Neural cell (in vitro differentiated cells): Measurements from ENCODE around the gene TMSB4Y.

Source experiments
- EP300 ChIP-seq: fragments of 450-650 bp; conservative IDR thresholded peaks from 2 replicates; pipeline ENCODE4 v1.6.1; 2014; ENCODE audit warnings: antibody characterized with exemption, mild to moderate bottlenecking, moderate library complexity; ENCODE audit not compliant: poor library complexity, severe bottlenecking
- EZH2 ChIP-seq: fragments of 200-600, 300-800 bp; shearing (Covaris generic), sonication (generic); IDR thresholded peaks from 2 replicates; pipeline ENCODE4 v1.6.1; 2014; ENCODE audit warnings: antibody characterized with exemption, low read length, borderline replicate concordance, mild to moderate bottlenecking; ENCODE audit not compliant: insufficient read depth, poor library complexity, severe bottlenecking
- MXI1 ChIP-seq: fragments of 450-650 bp; conservative IDR thresholded peaks from 2 replicates; pipeline ENCODE4 v1.6.1; 2014; ENCODE audit warnings: antibody characterized with exemption, mild to moderate bottlenecking; ENCODE audit not compliant: poor library complexity, severe bottlenecking
- POLR2AphosphoS5 ChIP-seq: IDR thresholded peaks from 2 replicates; pipeline ENCODE4 v1.6.1; 2012
- RAD21 ChIP-seq: fragments of 450-650 bp; conservative IDR thresholded peaks from 2 replicates; pipeline ENCODE4 v1.6.1; 2014; ENCODE audit warnings: antibody characterized with exemption, mild to moderate bottlenecking, moderate library complexity
- SMC3 ChIP-seq: fragments of 450-650 bp; conservative IDR thresholded peaks from 2 replicates; pipeline ENCODE4 v1.6.1; 2014; ENCODE audit warnings: antibody characterized with exemption, mild to moderate bottlenecking, moderate library complexity; ENCODE audit not compliant: poor library complexity
- TAF1 ChIP-seq: IDR thresholded peaks from 2 replicates; pipeline ENCODE4 v1.6.1; 2012; ENCODE audit warnings: low read depth
- TF ChIP-seq, protein P1 (sequence below): fragments of 450-650 bp; IDR thresholded peaks from 2 replicates; pipeline ENCODE4 v1.5.1; 2014; ENCODE audit warnings: antibody characterized with exemption, mild to moderate bottlenecking, moderate library complexity; ENCODE audit not compliant: poor library complexity, severe bottlenecking
- TF ChIP-seq, protein P2 (sequence below): IDR thresholded peaks from 2 replicates; pipeline ENCODE4 v1.6.1; 2012; ENCODE audit warnings: borderline replicate concordance

DNA sequence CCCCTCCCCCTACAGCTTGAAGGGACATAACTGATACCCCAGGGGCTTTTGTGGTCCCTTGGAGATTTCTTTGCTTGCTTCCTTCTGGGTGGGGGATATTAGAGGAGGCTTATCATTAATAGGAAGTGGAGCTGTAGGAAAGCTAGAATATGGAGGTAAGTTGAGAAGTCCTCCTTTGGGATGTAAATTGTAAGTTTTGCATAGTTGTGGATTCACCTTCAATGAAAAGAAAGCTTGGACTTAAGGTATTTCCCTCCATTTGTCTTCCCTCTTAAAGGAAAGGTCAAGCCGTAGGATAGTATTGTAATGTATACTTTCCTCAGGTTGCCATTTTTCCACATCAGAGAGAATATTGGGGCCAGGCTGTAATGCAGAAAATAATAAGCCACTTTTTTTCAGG lies 39.5 kb upstream of the TMSB4Y start:
- TF ChIP-seq, protein P1, sequence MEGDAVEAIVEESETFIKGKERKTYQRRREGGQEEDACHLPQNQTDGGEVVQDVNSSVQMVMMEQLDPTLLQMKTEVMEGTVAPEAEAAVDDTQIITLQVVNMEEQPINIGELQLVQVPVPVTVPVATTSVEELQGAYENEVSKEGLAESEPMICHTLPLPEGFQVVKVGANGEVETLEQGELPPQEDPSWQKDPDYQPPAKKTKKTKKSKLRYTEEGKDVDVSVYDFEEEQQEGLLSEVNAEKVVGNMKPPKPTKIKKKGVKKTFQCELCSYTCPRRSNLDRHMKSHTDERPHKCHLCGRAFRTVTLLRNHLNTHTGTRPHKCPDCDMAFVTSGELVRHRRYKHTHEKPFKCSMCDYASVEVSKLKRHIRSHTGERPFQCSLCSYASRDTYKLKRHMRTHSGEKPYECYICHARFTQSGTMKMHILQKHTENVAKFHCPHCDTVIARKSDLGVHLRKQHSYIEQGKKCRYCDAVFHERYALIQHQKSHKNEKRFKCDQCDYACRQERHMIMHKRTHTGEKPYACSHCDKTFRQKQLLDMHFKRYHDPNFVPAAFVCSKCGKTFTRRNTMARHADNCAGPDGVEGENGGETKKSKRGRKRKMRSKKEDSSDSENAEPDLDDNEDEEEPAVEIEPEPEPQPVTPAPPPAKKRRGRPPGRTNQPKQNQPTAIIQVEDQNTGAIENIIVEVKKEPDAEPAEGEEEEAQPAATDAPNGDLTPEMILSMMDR: no peak
- TF ChIP-seq, protein P2, sequence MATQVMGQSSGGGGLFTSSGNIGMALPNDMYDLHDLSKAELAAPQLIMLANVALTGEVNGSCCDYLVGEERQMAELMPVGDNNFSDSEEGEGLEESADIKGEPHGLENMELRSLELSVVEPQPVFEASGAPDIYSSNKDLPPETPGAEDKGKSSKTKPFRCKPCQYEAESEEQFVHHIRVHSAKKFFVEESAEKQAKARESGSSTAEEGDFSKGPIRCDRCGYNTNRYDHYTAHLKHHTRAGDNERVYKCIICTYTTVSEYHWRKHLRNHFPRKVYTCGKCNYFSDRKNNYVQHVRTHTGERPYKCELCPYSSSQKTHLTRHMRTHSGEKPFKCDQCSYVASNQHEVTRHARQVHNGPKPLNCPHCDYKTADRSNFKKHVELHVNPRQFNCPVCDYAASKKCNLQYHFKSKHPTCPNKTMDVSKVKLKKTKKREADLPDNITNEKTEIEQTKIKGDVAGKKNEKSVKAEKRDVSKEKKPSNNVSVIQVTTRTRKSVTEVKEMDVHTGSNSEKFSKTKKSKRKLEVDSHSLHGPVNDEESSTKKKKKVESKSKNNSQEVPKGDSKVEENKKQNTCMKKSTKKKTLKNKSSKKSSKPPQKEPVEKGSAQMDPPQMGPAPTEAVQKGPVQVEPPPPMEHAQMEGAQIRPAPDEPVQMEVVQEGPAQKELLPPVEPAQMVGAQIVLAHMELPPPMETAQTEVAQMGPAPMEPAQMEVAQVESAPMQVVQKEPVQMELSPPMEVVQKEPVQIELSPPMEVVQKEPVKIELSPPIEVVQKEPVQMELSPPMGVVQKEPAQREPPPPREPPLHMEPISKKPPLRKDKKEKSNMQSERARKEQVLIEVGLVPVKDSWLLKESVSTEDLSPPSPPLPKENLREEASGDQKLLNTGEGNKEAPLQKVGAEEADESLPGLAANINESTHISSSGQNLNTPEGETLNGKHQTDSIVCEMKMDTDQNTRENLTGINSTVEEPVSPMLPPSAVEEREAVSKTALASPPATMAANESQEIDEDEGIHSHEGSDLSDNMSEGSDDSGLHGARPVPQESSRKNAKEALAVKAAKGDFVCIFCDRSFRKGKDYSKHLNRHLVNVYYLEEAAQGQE: no peak
- TF ChIP-seq EZH2: no peak
- no peak for TF ChIP-seq POLR2AphosphoS5
- no peak for TF ChIP-seq EP300
- TF ChIP-seq RAD21: no peak
- no peak for TF ChIP-seq SMC3
- TF ChIP-seq TAF1: no peak
- TF ChIP-seq MXI1: no peak
